Muscle layer of duodenum (tissue), 2 donors: ENCODE measurements around the gene MATK.

Source experiments
- H3K27ac ChIP-seq: one replicate; pipeline ENCODE4 v1.7.0; 2013; ENCODE audit warnings: mild to moderate bottlenecking, low read length
- H3K27me3 ChIP-seq: one replicate; pipeline ENCODE4 v1.7.0; 2013; ENCODE audit warnings: low read depth, mild to moderate bottlenecking, control low read depth, low read length
- H3K36me3 ChIP-seq, 2 donors: one replicate each; pipeline ENCODE4 v1.7.0; 2013; ENCODE audit warnings: low read length in 2 of 2, control low read depth in 1 of 2, mild to moderate bottlenecking in 1 of 2; ENCODE audit not compliant: insufficient read depth in 2 of 2, control insufficient read depth in 1 of 2
- H3K4me1 ChIP-seq, 2 donors: one replicate each; pipeline ENCODE4 v1.7.0; 2013; ENCODE audit warnings: low read length in 2 of 2, mild to moderate bottlenecking in 2 of 2, control low read depth in 1 of 2, moderate library complexity in 1 of 2; ENCODE audit not compliant: insufficient read depth in 2 of 2, control insufficient read depth in 1 of 2
- H3K4me3 ChIP-seq, 2 donors: one replicate each; pipeline ENCODE4 v1.7.0; 2013; ENCODE audit warnings: low read length in 2 of 2, low read depth in 1 of 2, mild to moderate bottlenecking in 1 of 2
- H3K9me3 ChIP-seq, 2 donors: one replicate each; pipeline ENCODE4 v1.7.0; 2013; ENCODE audit warnings: low read length in 2 of 2, control low read depth in 1 of 2, mild to moderate bottlenecking in 1 of 2; ENCODE audit not compliant: control insufficient read depth in 1 of 2
- donor health status: healthy.

Gene MATK

GRCh38 chr19:3737487-3738205 lies 48.5 kb downstream of the MATK start:
- H3K27me3 ChIP-seq = no peaks in the 10 kb centered on the region
- H3K27ac ChIP-seq = no peak overlapping the region
- H3K36me3 ChIP-seq = no peaks in the 10 kb centered on the region
- H3K4me3 ChIP-seq = no peak overlapping the region
- H3K4me1 ChIP-seq = no peaks in the 10 kb centered on the region
- no peaks in the 10 kb centered on the region for H3K9me3 ChIP-seq

- H3K4me3 ChIP-seq = no peak overlapping the region
- H3K27ac ChIP-seq = no peak overlapping the region
- H3K4me1 ChIP-seq = no peaks in the 10 kb centered on the region
- no peaks in the 10 kb centered on the region for H3K36me3 ChIP-seq
- no peaks in the 10 kb centered on the region for H3K27me3 ChIP-seq
- no peaks in the 10 kb centered on the region for H3K9me3 ChIP-seq
These were observed 50.0 kb downstream of the MATK start for GRCh38 chr19:3736106-3736724.

GRCh38 chr19:3734310-3734600 lies 51.9 kb downstream of the MATK start:
- no peaks in the 10 kb centered on the region for H3K36me3 ChIP-seq

GRCh38 chr19:3733549-3734309 lies 52.5 kb downstream of the MATK start:
- Histone ChIP-seq H3K36me3 (no peaks in the 10 kb centered on the region), H3K4me1 (no peaks in the 10 kb centered on the region), H3K9me3 (peaks cover 0 to 6% of the 10 kb centered on the region in 2 donors), H3K27ac (no peak overlapping the region), H3K4me3 (no peak overlapping the region), H3K27me3 (no peaks in the 10 kb centered on the region)

More at GRCh38 chr19:3734310-3734600, 51.9 kb downstream of the MATK start:
- Histone ChIP-seq H3K4me3 (no peak overlapping the region), H3K27me3 (no peaks in the 10 kb centered on the region), H3K27ac (no peak overlapping the region), H3K4me1 (no peaks in the 10 kb centered on the region), H3K9me3 (peaks cover 0 to 1% of the 10 kb centered on the region in 2 donors)

GRCh38 chr19:3732108-3732507 lies 54.1 kb downstream of the MATK start:
- H3K9me3 ChIP-seq = peaks cover 0 to 8% of the 10 kb centered on the region in 2 donors
- H3K4me3 ChIP-seq = no peak overlapping the region
- no peak overlapping the region for H3K27ac ChIP-seq
- no peaks in the 10 kb centered on the region for H3K27me3 ChIP-seq
- no peaks in the 10 kb centered on the region for H3K4me1 ChIP-seq
- H3K36me3 ChIP-seq = no peaks in the 10 kb centered on the region

- H3K36me3 ChIP-seq = no peaks in the 10 kb centered on the region
- H3K4me3 ChIP-seq = no peak overlapping the region
- H3K27ac ChIP-seq = no peak overlapping the region
- H3K9me3 ChIP-seq = peaks cover 0 to 8% of the 10 kb centered on the region in 2 donors
- no peaks in the 10 kb centered on the region for H3K27me3 ChIP-seq
- H3K4me1 ChIP-seq = no peaks in the 10 kb centered on the region
These were observed 55.7 kb downstream of the MATK start for GRCh38 chr19:3730457-3730958.
